CD8-positive, alpha-beta memory T cell (primary cell): ENCODE measurements around the gene TRIM52. TPM values are rescaled to one million over a fixed set of nuclear protein-coding genes. Genes with fewer than 3 reads are reported as not detected.
"Not testable (repeated sequence)": the region's sequence is repeated elsewhere in the genome, so short reads cannot be mapped to it uniquely, and the experiment has no call there.

Source experiments
- CTCF ChIA-PET: fragments of 350-600 bp; sonication (Branson Sonifier 250); formaldehyde crosslinking; loops from one replicate; lab custom pipeline; 2021; ENCODE audit warnings: antibody characterized with exemption; lab: Charles Lee
- POLR2A ChIA-PET: fragments of 350-600 bp; sonication (Branson Sonifier 250); formaldehyde crosslinking; loops from one replicate; lab custom pipeline; 2021; ENCODE audit warnings: antibody characterized with exemption; lab: Charles Lee
- DNase-seq, 5 donors: peaks; one replicate each; pipeline versions ENCODE4 v3.0.0 to v3.0.0-alpha.2; 2020 to 2022; ENCODE audit warnings: mixed read lengths in 1 of 5
- H3K27ac ChIP-seq: one replicate; pipeline ENCODE4 v1.7.0; 2013; ENCODE audit warnings: low read depth, mild to moderate bottlenecking, low read length, moderate library complexity
- H3K27me3 ChIP-seq: 2 replicates; pipeline ENCODE4 v1.7.0; 2013; ENCODE audit warnings: low read length, mild to moderate bottlenecking; ENCODE audit not compliant: insufficient read depth, poor library complexity, severe bottlenecking
- H3K36me3 ChIP-seq: 2 replicates; pipeline ENCODE4 v1.7.0; 2013; ENCODE audit warnings: mild to moderate bottlenecking, low read length, moderate library complexity; ENCODE audit not compliant: insufficient read depth
- H3K4me1 ChIP-seq: 2 replicates; pipeline ENCODE4 v1.7.0; 2013; ENCODE audit warnings: mild to moderate bottlenecking, low read length, moderate library complexity; ENCODE audit not compliant: insufficient read depth
- H3K4me3 ChIP-seq: 2 replicates; pipeline ENCODE4 v1.7.0; 2013; ENCODE audit warnings: mild to moderate bottlenecking, low read length
- H3K9me3 ChIP-seq: 2 replicates; pipeline ENCODE4 v1.7.0; 2013; ENCODE audit warnings: mild to moderate bottlenecking, low read length
- H3K27ac Mint-ChIP-seq, 8 donors: one replicate each; pipeline ENCODE4 v1.8.0; 2020 to 2021; ENCODE audit warnings: mixed read lengths in 8 of 8, mild to moderate bottlenecking in 6 of 8, inconsistent platforms in 3 of 8, moderate library complexity in 3 of 8
- H3K27me3 Mint-ChIP-seq, 2 donors: one replicate each; pipeline ENCODE4 v1.8.0; 2020 to 2021; ENCODE audit warnings: mixed read lengths in 2 of 2, mild to moderate bottlenecking in 1 of 2, moderate library complexity in 1 of 2
- H3K36me3 Mint-ChIP-seq, 3 donors: one replicate each; pipeline ENCODE4 v1.8.0; 2020 to 2021; ENCODE audit warnings: mixed read lengths in 3 of 3, inconsistent platforms in 1 of 3, mild to moderate bottlenecking in 1 of 3
- H3K4me1 Mint-ChIP-seq, 3 donors: one replicate each; pipeline ENCODE4 v1.8.0; 2020 to 2021; ENCODE audit warnings: mixed read lengths in 3 of 3, inconsistent platforms in 1 of 3, mild to moderate bottlenecking in 1 of 3
- H3K4me3 Mint-ChIP-seq, 7 donors: one replicate each; pipeline ENCODE4 v1.8.0; 2020 to 2021; ENCODE audit warnings: mixed read lengths in 7 of 7, mild to moderate bottlenecking in 6 of 7, moderate library complexity in 4 of 7, inconsistent platforms in 2 of 7
- H3K9me3 Mint-ChIP-seq, 5 donors: one replicate each; pipeline ENCODE4 v1.8.0; 2020 to 2022; ENCODE audit warnings: mixed read lengths in 5 of 5, mild to moderate bottlenecking in 3 of 5, moderate library complexity in 2 of 5, inconsistent platforms in 1 of 5
- polyA plus RNA-seq: library from polyadenylated mRNA; unstranded; fragments of 300-500 nt; fragmentation: Illumina TruSeq; gene quantifications from one replicate; pipeline ENCODE4 v1.2.3, GENCODE V29; 2021
- total RNA-seq, 2 experiments: library from RNA; stranded (reverse); gene quantifications; one replicate each; pipeline ENCODE4 v1.2.3, GENCODE V29; 2021

TRIM52 gene
- total and polyA plus RNA-seq, 3 experiments from 2014 or later = 14.1 to 46.3 (median 17.1) TPM

DNA sequence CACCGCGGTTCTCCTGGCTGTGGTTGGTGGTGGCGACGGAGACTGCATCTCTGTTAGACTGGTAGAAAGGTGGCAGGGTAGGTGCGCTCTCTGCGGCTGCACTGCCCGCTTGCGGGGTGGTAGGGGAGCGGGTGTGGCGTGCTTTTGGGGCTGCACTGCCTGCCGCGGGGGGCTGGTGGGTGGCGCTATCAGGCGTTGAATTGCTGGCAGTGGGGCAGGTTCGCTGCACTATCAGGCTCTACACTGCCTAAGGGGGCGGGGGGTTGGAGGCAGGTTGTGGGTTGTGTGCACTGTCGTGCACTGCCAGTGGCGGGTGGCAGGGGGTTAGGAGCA, 21.0 kb upstream of the TRIM52 start:
- H3K27me3 Mint-ChIP-seq = no peaks in the 10 kb centered on the region
- CTCF ChIA-PET = interaction anchor here (1.4 kb wide), 1 partner anchor 91 kb away, joined by 3 read pairs; no protein-coding TSS in a partner anchor
- DNase-seq = no peak
- H3K27me3 ChIP-seq = no peaks in the 10 kb centered on the region
- no peak overlapping the region for H3K27ac ChIP-seq
- H3K27ac Mint-ChIP-seq = peak overlapping the region in 1 of 8 donors; percentile 50
- H3K4me3 ChIP-seq = no peak overlapping the region
- H3K36me3 Mint-ChIP-seq = no peaks in the 10 kb centered on the region
- no peaks in the 10 kb centered on the region for H3K36me3 ChIP-seq
- H3K4me3 Mint-ChIP-seq = no peak overlapping the region
- no peaks in the 10 kb centered on the region for H3K4me1 ChIP-seq
- peaks cover 0 to 3% (median 0%) of the 10 kb centered on the region in 3 donors for H3K4me1 Mint-ChIP-seq
- POLR2A ChIA-PET = no interaction called here
- no peaks in the 10 kb centered on the region for H3K9me3 ChIP-seq
- H3K9me3 Mint-ChIP-seq = no peaks in the 10 kb centered on the region

GRCh38 chr5:181281077-181281983, 20.4 kb upstream of the TRIM52 start:
- ChIA-PET POLR2A (no interaction called here), CTCF (interaction anchor here (1.4 kb wide), 1 partner anchor 90 kb away, joined by 3 read pairs; no protein-coding TSS in a partner anchor)
- H3K4me1 ChIP-seq = no peaks in the 10 kb centered on the region
- peaks cover 0 to 3% (median 0%) of the 10 kb centered on the region in 3 donors for H3K4me1 Mint-ChIP-seq
- H3K4me3 Mint-ChIP-seq = no peak overlapping the region
- H3K4me3 ChIP-seq = no peak overlapping the region
- H3K27me3 ChIP-seq = no peaks in the 10 kb centered on the region
- H3K36me3 ChIP-seq = no peaks in the 10 kb centered on the region
- no peaks in the 10 kb centered on the region for H3K27me3 Mint-ChIP-seq
- H3K9me3 Mint-ChIP-seq = no peaks in the 10 kb centered on the region
- no peak overlapping the region for H3K27ac ChIP-seq
- no peaks in the 10 kb centered on the region for H3K9me3 ChIP-seq
- no peaks in the 10 kb centered on the region for H3K36me3 Mint-ChIP-seq
- DNase-seq = no peak
- H3K27ac Mint-ChIP-seq = no peak overlapping the region

DNA sequence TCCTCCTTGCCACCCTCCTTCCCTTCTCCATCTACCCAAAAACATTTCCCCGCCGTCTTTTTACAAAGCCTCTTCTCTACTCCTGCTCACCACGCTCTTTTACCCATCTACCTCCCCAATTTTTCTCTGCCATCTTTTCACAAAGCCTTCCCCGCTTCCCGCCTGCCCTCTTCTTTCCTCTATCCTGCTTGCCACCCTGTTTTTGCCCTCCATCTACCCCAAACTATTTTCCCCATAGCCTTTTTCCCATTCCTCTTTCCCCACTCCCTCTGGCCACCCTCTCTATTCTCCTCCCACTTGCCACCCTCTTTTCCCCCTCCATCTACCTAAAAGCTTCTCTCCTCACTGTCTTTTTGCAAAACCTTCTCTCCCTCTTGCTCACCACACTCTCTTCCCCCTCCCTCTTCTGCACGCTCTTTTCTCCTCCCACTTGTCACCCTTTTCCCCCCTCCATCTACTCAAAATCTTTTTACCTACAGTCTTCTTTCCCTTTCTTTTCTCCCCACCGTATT, 19.4 kb upstream of the TRIM52 start:
- ChIA-PET CTCF (no interaction called here), POLR2A (no interaction called here)
- H3K4me1 ChIP-seq = no peaks in the 10 kb centered on the region
- Mint-ChIP-seq H3K27ac (no peak overlapping the region), H3K9me3 (no peaks in the 10 kb centered on the region), H3K36me3 (no peaks in the 10 kb centered on the region), H3K27me3 (no peaks in the 10 kb centered on the region), H3K4me3 (no peak overlapping the region), H3K4me1 (peaks cover 0 to 3% (median 0%) of the 10 kb centered on the region in 3 donors)
- no peak overlapping the region for H3K4me3 ChIP-seq
- no peaks in the 10 kb centered on the region for H3K27me3 ChIP-seq
- no peak for DNase-seq
- H3K27ac ChIP-seq = no peak overlapping the region
- H3K36me3 ChIP-seq = no peaks in the 10 kb centered on the region
- H3K9me3 ChIP-seq = no peaks in the 10 kb centered on the region

DNA sequence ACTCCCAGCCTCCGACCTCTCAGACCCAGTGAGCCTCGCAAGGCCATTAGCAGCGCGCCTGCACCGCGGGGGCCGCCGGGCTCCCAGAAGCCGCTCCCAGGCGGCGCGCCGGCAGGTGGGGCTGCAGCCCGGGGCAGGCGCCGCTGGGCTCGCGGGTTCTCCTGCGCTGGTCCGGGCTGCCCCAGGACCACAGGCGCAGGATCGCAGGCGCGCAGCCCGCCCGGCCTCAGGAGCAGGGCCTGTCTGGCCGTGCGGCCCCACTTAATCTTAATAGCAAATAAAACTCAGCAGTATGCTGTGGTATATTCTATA, 12.4 kb upstream of the TRIM52 start:
- H3K9me3 ChIP-seq, H3K4me3 Mint-ChIP-seq, H3K27me3 Mint-ChIP-seq, H3K36me3 Mint-ChIP-seq, DNase-seq, H3K4me1 Mint-ChIP-seq, H3K9me3 Mint-ChIP-seq, H3K27ac Mint-ChIP-seq, H3K27me3 ChIP-seq, H3K4me3 ChIP-seq, H3K4me1 ChIP-seq, CTCF ChIA-PET, H3K27ac ChIP-seq, H3K36me3 ChIP-seq: not testable (repeated sequence)
- POLR2A ChIA-PET = interaction anchor here (0.6 kb wide), 1 partner anchor 10 kb away, joined by 3 read pairs; no protein-coding TSS in a partner anchor

DNA sequence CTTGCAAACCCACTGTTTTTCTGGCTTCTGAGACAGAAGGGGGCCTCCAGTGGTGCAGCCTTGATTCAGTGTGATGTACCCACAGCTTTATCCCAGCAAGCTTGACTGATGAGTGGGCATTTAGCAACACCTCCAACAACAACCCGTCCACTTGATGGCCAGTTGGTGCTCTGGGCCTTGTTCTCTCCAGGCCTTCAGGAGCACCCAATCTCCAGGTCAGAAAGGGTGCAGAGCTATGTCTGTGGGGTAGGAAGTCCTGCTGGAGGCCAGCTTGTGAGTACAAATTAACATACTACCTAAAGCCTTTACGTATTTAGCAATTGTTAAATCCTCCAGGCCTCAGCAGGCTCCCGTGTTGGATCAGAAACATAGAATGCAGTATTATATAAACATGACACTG, 10.1 kb upstream of the TRIM52 start:
- Histone ChIP-seq H3K9me3 (no peaks in the 10 kb centered on the region), H3K27me3 (no peaks in the 10 kb centered on the region), H3K36me3 (no peaks in the 10 kb centered on the region), H3K27ac (no peak overlapping the region), H3K4me1 (no peaks in the 10 kb centered on the region), H3K4me3 (no peak overlapping the region)
- peaks cover 0 to 1% (median 0%) of the 10 kb centered on the region in 3 donors for H3K36me3 Mint-ChIP-seq
- no peaks in the 10 kb centered on the region for H3K27me3 Mint-ChIP-seq
- POLR2A ChIA-PET = no interaction called here
- DNase-seq = no peak
- H3K27ac Mint-ChIP-seq = no peak overlapping the region
- H3K4me1 Mint-ChIP-seq = no peaks in the 10 kb centered on the region
- no peaks in the 10 kb centered on the region for H3K9me3 Mint-ChIP-seq
- no peak overlapping the region for H3K4me3 Mint-ChIP-seq
- CTCF ChIA-PET = no interaction called here

GRCh38 chr5:181267907-181268306, 7.0 kb upstream of the TRIM52 start:
- H3K36me3 Mint-ChIP-seq = peaks cover 3 to 20% (median 5%) of the 10 kb centered on the region in 3 donors
- H3K9me3 ChIP-seq, H3K36me3 ChIP-seq, CTCF ChIA-PET, H3K27me3 ChIP-seq, H3K4me1 Mint-ChIP-seq, POLR2A ChIA-PET, H3K4me3 ChIP-seq, H3K4me3 Mint-ChIP-seq, H3K27me3 Mint-ChIP-seq, H3K9me3 Mint-ChIP-seq, H3K27ac ChIP-seq, H3K4me1 ChIP-seq, H3K27ac Mint-ChIP-seq, DNase-seq: not testable (repeated sequence)

DNA sequence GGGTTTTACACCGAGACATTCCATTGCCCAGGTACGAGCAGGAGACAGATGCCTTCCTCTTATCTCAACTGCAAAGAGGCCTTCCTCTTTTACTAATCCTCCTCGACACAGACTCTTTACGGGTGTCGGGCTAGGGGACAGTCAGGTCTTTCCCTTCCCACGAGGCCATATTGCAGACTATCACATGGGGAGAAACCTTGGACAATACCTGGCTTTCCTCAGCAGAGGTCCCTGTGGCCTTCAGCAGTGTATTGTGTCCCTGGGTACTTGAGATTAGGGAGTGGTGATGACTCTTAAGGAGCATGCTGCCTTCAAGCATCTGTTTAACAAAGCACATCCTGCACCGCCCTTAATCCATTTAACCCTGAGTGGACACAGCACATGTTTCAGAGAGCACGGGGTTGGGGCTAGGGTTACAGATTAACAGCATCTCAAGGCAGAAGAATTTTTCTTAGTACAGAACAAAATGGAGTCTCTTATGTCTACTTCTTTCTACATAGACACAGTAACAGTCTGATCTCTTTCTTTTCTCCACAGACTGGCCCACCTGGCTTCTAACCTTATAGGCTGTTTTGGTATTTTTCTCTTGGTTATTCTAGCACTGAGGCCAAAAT, 6.5 kb upstream of the TRIM52 start:
- H3K4me1 Mint-ChIP-seq, H3K27me3 ChIP-seq, H3K9me3 Mint-ChIP-seq, H3K36me3 ChIP-seq, H3K27me3 Mint-ChIP-seq, POLR2A ChIA-PET, H3K27ac ChIP-seq, H3K4me1 ChIP-seq, H3K4me3 ChIP-seq, CTCF ChIA-PET, DNase-seq, H3K9me3 ChIP-seq: not testable (repeated sequence)
- H3K27ac Mint-ChIP-seq = peak overlapping the region in 1 of 8 donors; percentile 45
- peaks cover 3 to 20% (median 5%) of the 10 kb centered on the region in 3 donors for H3K36me3 Mint-ChIP-seq
- H3K4me3 Mint-ChIP-seq = peak overlapping the region in 2 of 7 donors; percentile 10 to 33

DNA sequence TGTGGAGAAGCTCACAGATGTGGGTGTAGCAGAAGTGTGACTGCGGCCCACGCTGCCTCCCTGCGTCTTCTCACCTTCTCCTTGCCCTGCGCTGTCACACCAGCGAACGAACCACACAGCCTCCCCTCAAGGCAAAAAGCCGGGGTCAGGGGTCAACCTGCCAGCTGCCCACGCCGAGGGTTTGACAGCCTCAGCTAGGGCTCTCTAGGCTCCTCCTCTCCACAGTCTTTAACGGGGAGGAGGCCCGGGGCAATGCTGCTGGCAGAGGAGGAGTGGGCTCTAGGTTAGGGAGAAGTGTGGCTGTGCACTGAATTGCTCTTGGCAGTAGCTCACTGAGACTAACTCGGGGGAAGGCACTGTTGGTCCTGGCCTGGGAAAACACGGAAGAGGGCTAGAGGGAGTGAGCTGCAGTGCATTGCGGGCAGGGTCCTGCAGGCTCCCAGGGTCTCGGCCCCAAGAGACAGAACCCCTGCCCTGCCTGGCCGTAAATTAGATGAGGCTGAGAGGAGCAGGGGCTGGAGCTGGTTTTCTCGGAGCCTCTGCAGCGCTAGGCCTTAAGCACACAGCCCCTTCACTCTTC, 4.2 kb upstream of the TRIM52 start:
- DNase-seq = no peak
- Mint-ChIP-seq H3K4me1 (peaks cover 11 to 14% (median 11%) of the 10 kb centered on the region in 3 donors), H3K9me3 (no peaks in the 10 kb centered on the region), H3K4me3 (peak overlapping the region in 3 of 7 donors; percentile 49 to 69 (median 56)), H3K36me3 (peaks cover 3 to 31% (median 5%) of the 10 kb centered on the region in 3 donors), H3K27ac (peak overlapping the region in 1 of 8 donors; percentile 63), H3K27me3 (no peaks in the 10 kb centered on the region)
- H3K27me3 ChIP-seq = no peaks in the 10 kb centered on the region
- no peak overlapping the region for H3K27ac ChIP-seq
- H3K36me3 ChIP-seq = peaks cover 7% of the 10 kb centered on the region
- ChIA-PET POLR2A (interaction anchor here (0.7 kb wide), 1 partner anchor 30 kb away, joined by 3 read pairs; no protein-coding TSS in a partner anchor), CTCF (no interaction called here)
- no peak overlapping the region for H3K4me3 ChIP-seq
- no peaks in the 10 kb centered on the region for H3K9me3 ChIP-seq
- H3K4me1 ChIP-seq = peaks cover 9% of the 10 kb centered on the region
